SK-MEL-5 (cell line): ENCODE results near the gene ACTR2. TPM values are rescaled to one million over a fixed set of nuclear protein-coding genes. Genes with fewer than 3 reads are reported as not detected.
"Not testable (repeated sequence)": the region's sequence is repeated elsewhere in the genome, so short reads cannot be mapped to it uniquely, and the experiment has no call there.

Experiments used
- DNase-seq: peaks from one replicate; pipeline ENCODE4 v3.0.0-alpha.2; 2016; ENCODE audit warnings: low read depth, low spot score
- in situ Hi-C: cut with HindIII; loops from 2 replicates; pipeline ENCODE4 v1.10.0; 2016; ENCODE audit warnings: low sequenced_read_pairs, high pct_unique_total_duplicates, low pct_unique_long_range_greater_than_20kb
- total RNA-seq: library from RNA; depleted of rRNA; stranded (reverse); fragments of >200 nt; shearing (Covaris generic); gene quantifications from 2 replicates; pipeline ENCODE4 v1.2.3, GENCODE V29; 2014

ACTR2 gene
- total RNA-seq, 1 experiment from 2014 or later: 74.8 TPM

- in situ Hi-C loops: no loop called here
Observed at GRCh38 chr2:65220432-65221131, 7.0 kb upstream of the ACTR2 start.

GRCh38 chr2:65221275-65221674, 6.4 kb upstream of the ACTR2 start:
- DNase-seq, in situ Hi-C loops: not testable (repeated sequence)

More at GRCh38 chr2:65220432-65221131, 7.0 kb upstream of the ACTR2 start:
- DNase-seq: no peak

- peak; percentile 28 for DNase-seq
- in situ Hi-C loops: no loop called here
Observed at GRCh38 chr2:65227020-65227455, 593 bp upstream of the ACTR2 start.

- no peak for DNase-seq
- in situ Hi-C loops: no loop called here
Observed at GRCh38 chr2:65228263-65228750, 676 bp downstream of the ACTR2 start.

- in situ Hi-C loops: no loop called here
- DNase-seq: no peak
Observed at GRCh38 chr2:65231121-65231520, 3.5 kb downstream of the ACTR2 start.

- DNase-seq: no peak
- in situ Hi-C loops: no loop called here
Observed at GRCh38 chr2:65231892-65232477, 4.4 kb downstream of the ACTR2 start.

- in situ Hi-C loops: no loop called here
- no peak for DNase-seq
Observed at GRCh38 chr2:65232636-65233035, 5.0 kb downstream of the ACTR2 start.

- in situ Hi-C loops: no loop called here
- DNase-seq: no peak
Observed at GRCh38 chr2:65240657-65241056, 13.0 kb downstream of the ACTR2 start.

GRCh38 chr2:65244452-65244851, 16.8 kb downstream of the ACTR2 start:
- DNase-seq, in situ Hi-C loops: not testable (repeated sequence)

- in situ Hi-C loops: no loop called here
- no peak for DNase-seq
Observed at GRCh38 chr2:65252640-65253039, 25.0 kb downstream of the ACTR2 start.

GRCh38 chr2:65255356-65255755, 27.7 kb downstream of the ACTR2 start:
- DNase-seq: no peak
- in situ Hi-C loops: no loop called here

- in situ Hi-C loops: no loop called here
- DNase-seq: no peak
Observed at GRCh38 chr2:65256054-65256453, 28.4 kb downstream of the ACTR2 start.

GRCh38 chr2:65257866-65258265, 30.2 kb downstream of the ACTR2 start:
- DNase-seq, in situ Hi-C loops: not testable (repeated sequence)

GRCh38 chr2:65261676-65262075, 34.0 kb downstream of the ACTR2 start:
- in situ Hi-C loops: no loop called here
- DNase-seq: no peak

- no peak for DNase-seq
- in situ Hi-C loops: no loop called here
Observed at GRCh38 chr2:65263262-65263661, 35.6 kb downstream of the ACTR2 start.

GRCh38 chr2:65263986-65264385, 36.4 kb downstream of the ACTR2 start:
- DNase-seq: no peak
- in situ Hi-C loops: no loop called here

GRCh38 chr2:65264821-65265670, 37.4 kb downstream of the ACTR2 start:
- in situ Hi-C loops: no loop called here
- peak; percentile 91 for DNase-seq

GRCh38 chr2:65265671-65266045, 38.0 kb downstream of the ACTR2 start:
- in situ Hi-C loops: no loop called here
- no peak for DNase-seq
